Activated CD4-positive, alpha-beta T cell treated with anti-CD3 and anti-CD28 coated beads for 4 hours (primary cell): ENCODE results near the gene ANO9.

Source experiments
- DNase-seq, 2 donors: peaks; one replicate each; pipeline ENCODE4 v3.0.0-alpha.2; 2020

ANO9 gene, protein sequence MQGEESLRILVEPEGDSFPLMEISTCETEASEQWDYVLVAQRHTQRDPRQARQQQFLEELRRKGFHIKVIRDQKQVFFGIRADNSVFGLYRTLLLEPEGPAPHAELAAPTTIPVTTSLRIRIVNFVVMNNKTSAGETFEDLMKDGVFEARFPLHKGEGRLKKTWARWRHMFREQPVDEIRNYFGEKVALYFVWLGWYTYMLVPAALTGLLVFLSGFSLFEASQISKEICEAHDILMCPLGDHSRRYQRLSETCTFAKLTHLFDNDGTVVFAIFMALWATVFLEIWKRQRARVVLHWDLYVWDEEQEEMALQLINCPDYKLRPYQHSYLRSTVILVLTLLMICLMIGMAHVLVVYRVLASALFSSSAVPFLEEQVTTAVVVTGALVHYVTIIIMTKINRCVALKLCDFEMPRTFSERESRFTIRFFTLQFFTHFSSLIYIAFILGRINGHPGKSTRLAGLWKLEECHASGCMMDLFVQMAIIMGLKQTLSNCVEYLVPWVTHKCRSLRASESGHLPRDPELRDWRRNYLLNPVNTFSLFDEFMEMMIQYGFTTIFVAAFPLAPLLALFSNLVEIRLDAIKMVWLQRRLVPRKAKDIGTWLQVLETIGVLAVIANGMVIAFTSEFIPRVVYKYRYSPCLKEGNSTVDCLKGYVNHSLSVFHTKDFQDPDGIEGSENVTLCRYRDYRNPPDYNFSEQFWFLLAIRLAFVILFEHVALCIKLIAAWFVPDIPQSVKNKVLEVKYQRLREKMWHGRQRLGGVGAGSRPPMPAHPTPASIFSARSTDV

DNA sequence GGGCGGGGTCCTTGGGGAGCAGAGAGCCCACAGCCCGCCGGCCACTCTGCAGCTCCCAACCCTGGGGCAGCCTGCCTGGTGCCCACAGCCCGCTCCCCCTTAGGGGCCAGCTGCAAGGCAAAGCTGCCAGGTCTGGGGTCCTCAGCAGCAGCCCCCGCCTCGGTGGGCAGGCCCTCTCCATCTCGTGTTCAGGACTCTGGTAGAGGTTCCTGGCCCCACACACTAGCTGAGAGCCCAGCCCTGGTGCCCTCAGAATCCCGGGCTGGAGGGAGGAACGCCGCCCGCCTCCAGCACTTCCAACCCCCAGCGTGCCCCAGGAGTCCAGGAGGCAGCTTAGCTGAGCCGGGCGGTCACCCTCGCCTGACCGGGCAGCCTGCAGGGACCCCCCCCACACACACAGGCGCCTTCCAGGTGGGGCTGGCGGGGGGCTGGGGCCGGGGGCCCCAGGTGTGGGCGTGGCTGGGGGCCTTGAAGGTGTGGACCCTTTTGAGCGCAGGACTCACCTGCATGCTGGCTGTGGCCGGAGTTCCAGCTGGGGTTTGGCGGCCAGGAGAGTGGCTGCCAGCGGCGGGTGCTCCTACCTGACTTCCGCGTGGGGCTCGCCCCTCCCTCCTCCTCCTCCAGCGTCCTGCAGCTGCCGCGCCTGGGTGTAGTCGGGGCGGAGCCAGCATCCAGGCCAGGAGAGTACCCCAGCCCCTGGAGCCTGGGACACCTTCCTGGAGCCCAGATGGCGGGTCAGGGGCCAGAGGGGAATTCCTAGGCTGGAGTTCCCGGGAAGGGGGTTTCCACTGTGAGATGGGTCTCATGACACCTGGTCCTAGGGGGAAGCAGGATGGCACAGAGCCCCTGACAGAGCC, at the start of gene ANO9:
Gene ANO9, minus strand, starts transcription at position 594 of the 857 bp plus-strand sequence. Its CDS starts 85 bp downstream, at position 509.
- peak; percentile 58 to 66 for DNase-seq

DNA sequence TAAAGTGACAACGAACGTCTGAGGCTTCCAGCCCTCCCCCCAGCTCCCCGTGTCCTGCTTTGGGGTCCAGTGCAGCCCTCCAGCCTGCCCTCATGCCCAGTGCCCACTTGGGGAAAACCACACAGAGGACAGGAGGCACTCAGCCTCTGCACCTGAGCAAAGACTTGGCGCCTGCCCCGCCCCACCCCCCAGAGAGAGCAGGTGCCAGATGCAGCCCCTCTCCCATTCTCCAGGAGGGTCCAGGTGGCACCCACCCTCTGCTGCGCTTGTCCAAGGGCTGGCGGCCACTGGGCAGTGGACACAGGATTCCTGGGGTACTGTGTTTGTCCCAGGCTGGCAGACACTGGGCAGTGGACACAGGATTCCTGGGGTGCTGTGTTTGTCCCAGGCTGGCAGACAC, 49.5 kb upstream of the ANO9 start:
- DNase-seq = no peak

DNA sequence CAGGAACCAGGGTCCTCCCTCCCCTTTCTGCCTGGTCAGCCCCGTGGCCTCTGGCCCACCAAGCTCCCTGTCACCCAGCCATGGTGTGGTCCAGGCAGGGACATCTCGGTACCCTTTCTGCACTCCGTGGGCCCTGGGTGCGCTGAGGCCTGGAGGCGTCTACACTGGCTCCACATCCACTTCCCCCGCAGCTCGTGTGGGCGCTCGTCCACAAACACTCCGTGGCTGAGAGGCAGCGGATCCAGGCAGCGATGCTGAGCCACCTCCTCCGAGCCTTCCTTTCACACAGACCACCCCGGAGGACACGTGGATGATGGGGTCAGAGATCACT, 49.1 kb upstream of the ANO9 start:
- no peak for DNase-seq

DNA sequence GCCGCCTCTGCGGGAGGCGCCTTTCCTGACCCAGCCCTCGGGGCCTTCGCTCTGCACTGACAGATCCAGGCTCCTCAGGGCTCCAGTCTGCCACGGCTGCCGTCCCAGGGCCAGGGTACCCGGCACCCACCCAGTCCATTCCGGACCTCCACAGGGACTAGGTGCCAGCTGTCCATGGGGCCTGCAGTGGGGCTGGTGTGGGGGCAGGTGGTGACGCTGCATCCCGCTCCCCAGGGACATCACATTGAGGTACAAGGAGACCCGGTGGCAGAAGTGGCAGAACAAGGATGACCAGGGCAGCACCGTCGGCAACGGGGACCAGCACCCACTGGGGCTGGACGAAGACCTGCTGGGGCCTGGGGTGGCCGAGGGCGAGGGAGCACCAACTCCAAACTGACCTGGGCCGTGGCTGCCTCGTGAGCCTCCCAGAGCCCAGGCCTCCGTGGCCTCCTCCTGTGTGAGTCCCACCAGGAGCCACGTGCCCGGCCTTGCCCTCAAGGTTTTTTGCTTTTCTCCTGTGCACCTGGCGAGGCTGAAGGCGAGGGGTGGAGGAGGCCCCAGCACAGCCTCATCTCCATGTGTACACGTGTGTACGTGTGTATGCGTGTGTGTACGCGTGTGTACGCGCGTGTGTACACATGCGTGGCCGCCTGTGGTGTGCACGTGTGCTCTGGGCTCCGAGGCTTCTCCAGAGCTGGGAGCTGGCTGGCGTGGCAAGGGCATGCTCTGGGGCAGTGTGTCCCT, 48.5 kb upstream of the ANO9 start:
- no peak for DNase-seq

DNA sequence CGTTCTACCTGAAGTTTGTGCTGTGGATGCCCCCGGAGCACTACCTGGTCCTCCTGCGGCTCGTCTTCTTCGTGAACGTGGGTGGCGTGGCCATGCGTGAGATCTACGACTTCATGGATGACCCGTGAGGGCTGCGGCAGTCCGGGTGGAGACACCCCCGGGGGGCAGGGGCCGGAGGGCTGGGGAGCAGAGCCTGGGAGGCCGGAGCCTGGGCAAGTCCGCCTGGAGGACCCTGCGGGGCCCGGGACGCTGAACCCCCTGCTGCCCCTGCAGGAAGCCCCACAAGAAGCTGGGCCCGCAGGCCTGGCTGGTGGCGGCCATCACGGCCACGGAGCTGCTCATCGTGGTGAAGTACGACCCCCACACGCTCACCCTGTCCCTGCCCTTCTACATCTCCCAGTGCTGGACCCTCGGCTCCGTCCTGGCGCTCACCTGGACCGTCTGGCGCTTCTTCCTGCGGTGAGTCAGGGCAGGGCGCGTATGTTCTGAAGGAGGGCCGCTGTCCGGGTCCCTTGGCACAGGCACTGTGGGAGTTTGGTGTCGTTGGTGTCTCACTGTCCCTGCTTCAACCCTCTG, 47.9 kb upstream of the ANO9 start:
- no peak for DNase-seq

DNA sequence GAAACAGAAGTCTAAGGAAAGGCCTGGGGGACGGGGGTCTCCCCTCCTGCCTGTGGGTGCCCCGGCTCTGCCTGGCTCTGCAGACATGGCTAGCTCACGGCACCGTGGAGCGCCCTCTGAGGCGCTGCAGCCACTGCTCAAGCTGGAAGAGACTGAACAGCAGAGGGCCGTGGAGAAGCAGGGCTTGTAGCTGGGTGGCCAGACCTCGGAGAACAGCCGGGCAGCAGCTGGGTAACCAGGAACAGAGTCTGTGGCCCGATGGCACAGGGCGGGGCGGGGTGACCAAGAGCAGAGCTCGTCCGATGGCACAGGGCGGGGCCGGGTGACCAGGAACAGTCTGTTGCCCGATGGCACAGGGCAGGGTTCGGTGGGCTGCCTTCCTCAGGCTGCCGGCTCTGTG, 47.2 kb upstream of the ANO9 start:
- no peak for DNase-seq

DNA sequence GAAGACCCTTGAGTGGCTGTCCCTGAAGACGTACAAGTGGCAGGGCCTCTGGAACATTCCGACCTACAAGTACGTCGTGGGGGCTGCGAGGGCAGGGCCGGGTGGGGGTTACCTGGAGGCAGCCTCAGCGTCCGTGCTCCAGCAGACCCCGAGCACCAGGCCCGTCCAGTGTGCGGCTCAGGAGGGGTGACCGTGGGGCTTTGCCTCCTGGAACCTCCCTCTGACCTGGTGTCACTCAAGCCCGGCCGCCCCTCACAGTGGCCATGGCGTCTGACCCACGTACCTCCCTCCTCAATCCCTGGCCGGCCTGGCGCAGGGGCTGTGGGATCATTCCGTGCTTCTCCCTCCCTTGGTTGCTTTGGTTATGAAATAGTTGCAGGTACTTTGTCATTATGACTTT, 46.8 kb upstream of the ANO9 start:
- DNase-seq = no peak

DNA sequence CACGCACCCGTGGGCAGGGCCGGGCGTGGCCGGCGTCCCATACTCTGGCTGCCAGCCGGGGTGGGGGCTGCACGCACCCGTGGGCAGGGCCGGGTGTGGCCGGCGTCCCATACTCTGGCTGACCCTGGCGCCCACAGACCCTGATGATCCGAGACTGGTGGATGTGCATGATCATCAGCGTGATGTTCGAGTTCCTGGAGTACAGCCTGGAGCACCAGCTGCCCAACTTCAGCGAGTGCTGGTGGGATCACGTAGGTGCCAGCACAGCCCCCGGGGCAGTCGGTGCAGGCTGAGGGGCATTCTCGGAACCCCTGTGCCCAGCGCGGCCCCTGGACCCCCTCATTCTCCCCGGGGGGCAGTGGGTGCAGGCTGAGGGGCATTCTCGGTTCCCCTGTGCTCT, 46.3 kb upstream of the ANO9 start:
- no peak for DNase-seq

DNA sequence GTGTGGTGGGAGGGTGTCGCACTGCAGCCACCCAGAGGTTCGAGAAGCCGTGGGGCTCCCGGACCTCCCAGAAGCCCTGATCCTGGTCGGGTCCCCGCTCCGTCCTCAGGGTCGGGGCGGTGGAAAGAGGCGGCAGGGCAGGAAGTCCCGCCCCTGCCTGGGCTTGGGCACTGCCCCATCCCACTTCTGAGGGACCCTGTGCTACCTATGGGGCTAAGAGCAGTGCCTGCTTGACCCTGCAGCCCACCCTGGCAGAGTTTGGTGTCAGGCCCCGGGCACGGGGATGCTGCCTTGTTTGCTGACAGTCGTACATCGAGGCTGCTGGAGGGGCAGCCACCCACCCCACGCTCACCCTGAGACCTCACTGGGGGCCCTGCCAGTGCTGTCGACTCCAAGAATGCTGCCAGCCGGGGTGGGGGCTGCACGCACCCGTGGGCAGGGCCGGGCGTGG, 45.8 kb upstream of the ANO9 start:
- no peak for DNase-seq

DNA sequence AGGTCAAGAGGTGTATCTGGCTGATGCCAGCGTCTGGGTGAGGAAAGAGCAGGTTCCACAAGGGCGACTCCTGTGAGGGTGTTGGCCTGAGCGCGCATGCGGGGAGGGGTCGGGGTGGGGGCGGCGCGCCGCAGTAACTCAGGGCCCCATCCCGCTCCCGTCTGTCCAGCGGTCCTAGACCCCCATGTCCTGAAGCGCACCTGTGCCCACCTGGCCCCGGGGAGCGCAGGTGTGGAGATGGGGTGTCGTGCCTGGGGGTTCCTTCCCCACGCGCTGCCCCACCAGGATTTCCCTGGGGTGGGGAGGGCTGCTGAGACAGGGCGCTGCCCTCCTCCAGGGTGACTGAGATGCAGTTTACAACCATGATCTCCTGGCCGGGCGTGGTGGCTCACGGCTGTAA, 44.4 kb upstream of the ANO9 start:
- DNase-seq = no peak

DNA sequence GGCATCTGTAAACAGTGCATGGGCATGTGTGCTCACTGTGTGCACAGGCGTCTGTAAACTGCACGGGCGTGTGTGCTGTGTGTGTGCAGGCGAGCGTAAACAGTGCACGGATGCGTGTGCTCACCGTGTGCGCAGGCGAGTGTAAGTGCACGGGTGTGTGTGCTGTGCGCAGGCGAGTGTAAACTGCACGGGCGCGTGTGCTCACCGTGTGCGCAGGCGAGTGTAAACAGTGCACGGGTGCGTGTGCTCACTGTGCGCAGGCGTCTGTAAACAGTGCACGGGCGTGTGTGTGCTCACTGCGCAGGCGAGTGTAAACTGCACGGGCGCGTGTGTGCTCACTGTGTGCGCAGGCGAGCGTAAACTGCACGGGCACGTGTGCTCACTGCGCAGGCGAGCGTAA, 42.8 kb upstream of the ANO9 start:
- no peak for DNase-seq

DNA sequence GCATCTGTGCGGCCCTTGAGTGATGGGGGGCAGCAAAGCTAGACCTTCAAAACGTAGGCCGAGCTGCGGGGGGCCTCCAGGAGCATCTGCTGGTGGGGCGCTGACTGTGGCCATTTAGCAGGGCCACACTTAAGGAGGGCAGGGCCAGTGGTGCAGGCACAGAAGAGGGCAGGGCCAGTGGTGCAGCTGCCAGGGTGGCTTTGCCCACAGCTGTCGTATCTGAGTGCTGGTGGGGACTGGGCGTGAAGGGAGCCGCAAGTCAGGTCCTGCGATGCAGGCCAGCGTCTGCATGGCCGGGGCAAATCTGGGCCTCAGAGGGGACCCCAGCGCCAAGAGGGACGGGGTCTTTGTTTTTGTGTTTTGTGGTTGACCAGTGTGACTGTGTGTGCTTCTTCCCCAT, 37.5 kb upstream of the ANO9 start:
- no peak for DNase-seq

DNA sequence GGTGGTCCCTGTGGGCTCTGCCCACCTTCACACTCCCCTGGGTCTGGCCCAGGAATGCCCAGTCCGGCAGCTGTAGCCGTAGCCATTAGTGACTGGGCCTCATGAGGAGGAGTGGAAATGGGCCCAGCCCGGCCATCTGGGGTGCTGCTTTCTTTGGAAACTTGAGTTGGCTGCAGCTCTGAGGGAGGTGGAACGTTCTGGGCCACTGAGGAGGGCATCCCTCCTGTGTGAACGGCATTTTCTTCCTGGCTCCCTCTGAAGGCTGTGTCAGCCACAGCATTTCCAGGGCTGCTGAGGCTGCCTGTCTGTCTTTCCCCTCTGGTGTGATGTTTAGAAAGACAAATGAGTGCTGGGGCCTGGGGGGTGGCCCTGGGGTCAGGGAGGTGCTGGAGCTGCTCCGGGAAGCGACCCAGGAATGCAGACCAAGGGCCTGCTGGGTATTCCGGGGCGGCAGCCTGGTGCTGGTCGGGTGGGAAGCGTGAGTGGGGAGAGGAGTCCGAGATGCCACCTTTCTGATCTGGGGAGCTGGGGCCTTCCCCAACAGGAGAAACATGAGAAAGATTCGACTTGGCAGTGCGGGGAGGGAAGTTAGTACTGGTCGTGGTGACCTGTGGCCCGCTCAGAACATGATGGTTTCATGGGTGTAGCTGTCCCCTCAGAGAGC, 35.4 kb upstream of the ANO9 start:
- no peak for DNase-seq

DNA sequence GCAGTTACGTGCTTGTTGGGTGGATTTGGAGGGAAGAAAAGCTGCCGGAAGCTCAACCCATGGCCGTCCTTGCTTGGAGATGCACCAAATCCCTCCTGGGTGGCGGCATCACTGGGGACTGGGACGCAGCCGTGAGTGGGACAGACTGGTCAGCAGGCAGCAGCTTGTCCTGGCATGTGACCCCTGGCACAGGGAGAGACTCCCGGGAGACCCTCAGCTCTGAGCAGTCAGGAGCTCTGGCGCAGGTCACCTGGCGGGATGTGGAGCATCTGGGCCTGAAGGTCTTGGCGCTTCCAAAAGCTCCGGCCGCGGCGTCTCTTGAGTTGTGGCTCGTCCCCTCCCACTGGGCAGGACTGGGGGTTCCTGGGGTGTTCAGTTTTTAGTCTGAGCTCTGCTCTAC, 34.6 kb upstream of the ANO9 start:
- DNase-seq = no peak

DNA sequence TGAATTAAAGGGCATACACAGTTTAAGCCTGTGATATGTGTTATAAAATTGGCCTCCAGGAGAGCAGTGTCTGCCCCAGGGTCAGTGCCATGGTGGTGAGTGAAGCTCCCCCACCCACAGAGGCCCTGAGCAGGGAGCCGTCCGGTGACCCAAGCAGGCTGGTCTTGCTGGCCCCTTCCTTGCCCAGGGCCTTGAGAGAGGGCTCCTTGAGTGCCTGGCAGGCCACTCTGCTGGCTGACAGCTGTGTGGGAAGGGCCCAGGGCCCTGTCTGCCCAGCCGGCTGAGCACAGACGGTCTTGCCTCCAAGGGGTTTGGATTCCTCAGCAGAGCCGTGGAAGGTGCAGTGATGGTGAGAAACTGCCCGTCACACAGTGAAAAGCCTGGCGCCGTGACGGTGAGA, 34.1 kb upstream of the ANO9 start:
- DNase-seq = no peak

DNA sequence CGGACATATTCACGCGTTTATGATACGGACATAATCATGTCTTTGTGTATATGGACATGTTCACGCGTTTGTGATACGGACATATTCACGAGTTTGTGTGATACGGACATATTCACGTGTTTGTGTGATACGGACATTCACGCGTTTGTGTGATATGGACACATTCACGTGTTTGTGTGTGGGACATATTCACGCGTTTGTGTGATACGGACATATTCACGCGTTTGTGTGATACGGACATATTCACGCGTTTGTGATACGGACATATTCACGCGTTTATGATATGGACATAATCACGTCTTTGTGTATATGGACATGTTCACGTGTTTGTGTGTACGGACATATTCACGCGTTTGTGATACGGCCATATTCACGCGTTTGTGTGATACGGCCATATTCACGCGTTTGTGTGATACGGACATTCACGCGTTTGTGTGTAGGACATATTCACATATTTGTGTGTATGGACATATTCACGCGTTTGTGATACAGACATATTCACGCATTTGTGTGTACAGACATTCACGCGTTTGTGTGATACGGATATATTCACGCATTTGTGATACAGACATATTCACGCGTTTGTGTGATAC, 33.2 kb upstream of the ANO9 start:
- DNase-seq = no peak

DNA sequence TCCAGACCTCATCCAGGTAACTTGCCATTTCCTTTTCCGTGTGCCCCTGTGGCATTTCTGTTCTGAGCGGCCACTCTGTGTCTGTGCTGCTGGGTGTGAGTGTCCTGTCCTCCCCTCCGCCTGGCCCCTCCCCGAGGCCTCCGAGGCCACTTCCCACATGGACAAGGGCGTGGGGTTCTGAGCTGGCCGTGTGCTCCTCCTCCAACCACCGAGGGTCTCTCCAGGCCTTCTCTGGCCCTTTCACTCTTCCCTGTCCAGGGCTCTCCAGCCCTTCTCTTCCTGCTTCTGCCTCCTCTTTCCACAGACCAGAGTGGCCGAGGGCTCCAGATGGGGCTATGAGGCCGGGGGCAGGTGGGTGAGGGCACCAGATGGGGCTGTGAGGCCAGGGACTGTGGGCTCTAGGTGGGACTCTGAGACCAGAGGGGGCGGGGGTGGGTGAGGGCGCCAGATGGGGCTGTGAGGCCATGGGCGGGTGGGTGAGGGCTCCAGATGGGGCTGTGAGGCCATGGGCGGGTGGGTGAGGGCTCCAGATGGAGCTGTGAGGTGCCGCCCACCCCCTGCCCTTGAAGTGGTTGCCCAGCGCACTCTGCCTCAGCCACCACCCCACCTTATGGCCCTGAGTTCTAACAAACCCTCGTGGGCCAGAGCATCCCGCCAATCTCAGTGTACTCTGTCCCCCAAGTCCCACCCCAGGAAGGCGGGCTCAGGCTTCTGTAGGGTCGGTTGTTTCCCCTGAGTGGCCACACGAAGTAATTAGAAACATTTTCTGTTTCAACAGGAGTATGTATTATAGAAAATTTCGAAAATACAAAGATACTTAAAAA, 32.4 kb upstream of the ANO9 start:
- DNase-seq = no peak

DNA sequence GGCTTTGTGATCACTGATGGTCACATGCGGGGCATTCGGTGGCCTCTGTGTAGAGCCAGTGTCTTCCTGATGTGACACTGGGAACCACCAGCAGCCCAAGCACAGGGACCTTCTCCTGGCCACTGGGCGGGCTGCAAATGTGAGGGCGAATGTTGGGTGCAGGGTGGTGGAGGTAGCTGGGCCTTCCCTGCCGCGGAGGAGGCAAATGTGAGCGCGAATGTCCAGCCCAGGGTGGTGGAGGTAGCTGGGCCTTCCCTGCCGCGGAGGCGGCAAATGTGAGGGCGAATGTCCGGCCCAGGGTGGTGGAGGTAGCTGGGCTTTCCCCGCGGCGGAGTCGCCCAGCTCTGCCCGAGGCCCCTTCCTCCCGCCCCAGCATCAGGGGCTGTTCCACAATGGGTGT, 31.6 kb upstream of the ANO9 start:
- no peak for DNase-seq

DNA sequence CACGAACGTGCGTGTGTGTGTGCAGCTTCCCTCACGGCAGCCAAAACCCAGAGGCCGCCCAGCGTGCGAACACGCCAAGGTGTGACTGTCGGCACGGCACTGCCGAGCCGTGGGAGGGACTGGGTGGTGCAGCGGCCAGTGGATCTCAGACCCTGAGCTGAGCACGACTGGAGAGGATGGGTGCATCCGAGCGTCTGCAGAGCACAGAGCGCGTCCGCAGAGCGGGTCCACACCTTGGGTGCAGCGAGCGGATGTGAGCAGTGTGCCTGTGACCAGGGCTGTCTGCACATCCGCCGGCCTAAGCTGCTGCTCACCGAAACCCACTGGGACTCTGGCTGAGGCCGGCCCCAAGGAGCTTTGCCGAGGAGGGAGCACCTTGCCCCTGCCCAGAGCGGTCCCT, 31.0 kb upstream of the ANO9 start:
- DNase-seq = no peak

DNA sequence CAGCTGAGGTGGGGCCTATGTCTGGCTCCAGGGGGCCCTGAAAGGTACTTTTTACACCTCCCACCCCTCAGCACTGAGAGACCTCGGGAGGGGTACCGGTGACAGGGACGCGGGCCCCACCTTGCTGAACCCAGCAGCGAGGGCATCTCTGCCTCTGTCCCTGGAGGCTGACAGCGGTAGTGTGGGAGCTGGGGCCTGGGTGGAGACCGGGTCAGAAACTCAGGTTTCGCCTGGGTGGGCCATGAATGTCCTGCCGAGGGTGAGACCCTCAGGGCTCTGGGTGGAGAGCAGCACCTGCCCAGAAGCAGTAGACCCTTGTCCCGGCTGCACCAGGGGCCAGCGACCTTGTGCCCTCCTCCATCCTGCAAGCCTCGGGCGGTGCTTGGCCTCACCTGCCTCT, 30.5 kb upstream of the ANO9 start:
- no peak for DNase-seq
